Measurements from ENCODE around the gene BMPR1A.

The BMPR1A gene

GRCh38 chr10:86953747-86954680, 197.6 kb downstream of the BMPR1A start:
- TF ChIP-seq CTCF (conservative IDR thresholded peaks at IDR 0.05) (no peak), ZFX (IDR thresholded peaks at IDR 0.05) (no peak)
- H3K27ac ChIP-seq, result no peak overlapping the region

GRCh38 chr10:86954681-86955500, 198.5 kb downstream of the BMPR1A start:
- no peak overlapping the region for H3K27ac ChIP-seq
- TF ChIP-seq ZFX (IDR thresholded peaks at IDR 0.05), result no peak
- TF ChIP-seq CTCF (conservative IDR thresholded peaks at IDR 0.05), result no peak

- TF ChIP-seq ZFX (IDR thresholded peaks at IDR 0.05) (no peak), CTCF (conservative IDR thresholded peaks at IDR 0.05) (no peak)
- H3K27ac ChIP-seq, result no peak overlapping the region
These were observed 199.2 kb downstream of the BMPR1A start for GRCh38 chr10:86955501-86956194.

- TF ChIP-seq ZFX (IDR thresholded peaks at IDR 0.05) (no peak), CTCF (conservative IDR thresholded peaks at IDR 0.05) (no peak)
- no peak overlapping the region for H3K27ac ChIP-seq
These were observed 199.9 kb downstream of the BMPR1A start for GRCh38 chr10:86956195-86956847.

GRCh38 chr10:86956848-86957448, 200.5 kb downstream of the BMPR1A start:
- H3K27ac ChIP-seq, result no peak overlapping the region
- TF ChIP-seq CTCF (conservative IDR thresholded peaks at IDR 0.05) (no peak), ZFX (IDR thresholded peaks at IDR 0.05) (no peak)

GRCh38 chr10:86957471-86958115, 201.2 kb downstream of the BMPR1A start, which contains the start of gene MMRN2:
MMRN2 (minus strand) TSS chr10:86957615; CDS start chr10:86957541, 74 bp downstream.
- no peak for TF ChIP-seq CTCF (conservative IDR thresholded peaks at IDR 0.05)
- TF ChIP-seq ZFX (IDR thresholded peaks at IDR 0.05), result no peak
- H3K27ac ChIP-seq, result no peak within 1 kb of the TSS

Measured in C4-2B (cell line).